Breast epithelium (tissue), 3 donors: ENCODE measurements around the gene HERPUD2.

Source experiments
- CTCF ChIP-seq, 3 donors: fragments of 450-650 bp; IDR thresholded peaks; one replicate each; pipeline ENCODE4 v1.5.1; 2016 to 2017; ENCODE audit warnings: antibody characterized with exemption in 3 of 3, mild to moderate bottlenecking in 3 of 3, moderate library complexity in 3 of 3
- POLR2A ChIP-seq: fragments of 450-650 bp; IDR thresholded peaks from one replicate; pipeline ENCODE4 v1.6.1; 2016; ENCODE audit warnings: antibody characterized with exemption, mild to moderate bottlenecking, moderate library complexity

DNA sequence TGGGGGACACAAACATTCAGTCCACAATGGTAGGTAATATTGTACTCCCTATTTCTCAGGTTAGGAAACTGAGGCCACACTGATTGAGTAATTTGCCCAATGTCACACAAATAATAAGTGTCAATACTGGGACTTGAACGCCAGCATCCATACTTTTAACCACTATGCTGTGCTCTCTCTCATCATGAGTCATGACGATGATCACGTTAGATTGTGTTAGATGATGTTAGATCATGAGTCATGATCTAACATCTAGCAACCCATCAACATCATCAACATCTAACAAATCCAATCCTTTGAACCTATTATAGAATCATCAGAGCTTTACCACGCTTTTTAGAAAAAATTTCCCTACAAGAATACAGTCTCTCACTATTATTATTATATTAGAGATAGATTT lies 28.1 kb upstream of the HERPUD2 start:
- TF ChIP-seq POLR2A (no peak), CTCF (IDR thresholded peaks at IDR 0.05) (no peak)
